ENCODE results near the gene SLC35A4. TPM values are rescaled to one million over a fixed set of nuclear protein-coding genes. Genes with fewer than 3 reads are reported as not detected.
"Not testable (repeated sequence)": the region's sequence is repeated elsewhere in the genome, so short reads cannot be mapped to it uniquely, and the experiment has no call there.

Gene SLC35A4
- total RNA-seq, 1 experiment from 2014 or later: 91.3 TPM

GRCh38 chr5:140598836-140599235, 34.2 kb downstream of the SLC35A4 start:
- Histone ChIP-seq H3K27me3 (replicated peaks; ENCODE audit: control insufficient read depth, insufficient read depth, low read length) (no peaks in the 10 kb centered on the region), H3K4me3 (ENCODE audit: low read depth, low read length) (no peak overlapping the region), H3K4me1 (no peaks in the 10 kb centered on the region), H3K36me3 (ENCODE audit: control insufficient read depth, insufficient read depth, low read length) (no peaks in the 10 kb centered on the region), H3K9me3 (no peaks in the 10 kb centered on the region)
- intact Hi-C loops (cut with micrococcal nuclease; ENCODE audit: unreplicated experiment): no loop called here
- Mint-ChIP-seq H3K4me1 (ENCODE audit: low read depth, unreplicated experiment) (no peaks in the 10 kb centered on the region), H3K4me3 (ENCODE audit: unreplicated experiment) (no peak overlapping the region), H3K36me3 (ENCODE audit: insufficient read depth, unreplicated experiment) (peaks cover 4% of the 10 kb centered on the region), H3K27ac (ENCODE audit: unreplicated experiment) (no peak overlapping the region), H3K9me3 (ENCODE audit: unreplicated experiment) (no peaks in the 10 kb centered on the region), H3K27me3 (ENCODE audit: insufficient read depth, unreplicated experiment) (no peaks in the 10 kb centered on the region)
- TF ChIP-seq, protein P1, sequence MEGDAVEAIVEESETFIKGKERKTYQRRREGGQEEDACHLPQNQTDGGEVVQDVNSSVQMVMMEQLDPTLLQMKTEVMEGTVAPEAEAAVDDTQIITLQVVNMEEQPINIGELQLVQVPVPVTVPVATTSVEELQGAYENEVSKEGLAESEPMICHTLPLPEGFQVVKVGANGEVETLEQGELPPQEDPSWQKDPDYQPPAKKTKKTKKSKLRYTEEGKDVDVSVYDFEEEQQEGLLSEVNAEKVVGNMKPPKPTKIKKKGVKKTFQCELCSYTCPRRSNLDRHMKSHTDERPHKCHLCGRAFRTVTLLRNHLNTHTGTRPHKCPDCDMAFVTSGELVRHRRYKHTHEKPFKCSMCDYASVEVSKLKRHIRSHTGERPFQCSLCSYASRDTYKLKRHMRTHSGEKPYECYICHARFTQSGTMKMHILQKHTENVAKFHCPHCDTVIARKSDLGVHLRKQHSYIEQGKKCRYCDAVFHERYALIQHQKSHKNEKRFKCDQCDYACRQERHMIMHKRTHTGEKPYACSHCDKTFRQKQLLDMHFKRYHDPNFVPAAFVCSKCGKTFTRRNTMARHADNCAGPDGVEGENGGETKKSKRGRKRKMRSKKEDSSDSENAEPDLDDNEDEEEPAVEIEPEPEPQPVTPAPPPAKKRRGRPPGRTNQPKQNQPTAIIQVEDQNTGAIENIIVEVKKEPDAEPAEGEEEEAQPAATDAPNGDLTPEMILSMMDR (IDR thresholded peaks at IDR 0.05; ENCODE audit: insufficient read depth in 1 of 2, low read depth in 1 of 2, low read length in 1 of 2, severe bottlenecking in 1 of 2, unreplicated experiment in 1 of 2): no peak
- ChIA-PET CTCF (no interaction called here), POLR2A (no interaction called here)
- DNase-seq: no peak
- no TSS peak for BruUV-seq (replicated peaks)

GRCh38 chr5:140600096-140600495, 35.5 kb downstream of the SLC35A4 start:
- Mint-ChIP-seq H3K36me3 (ENCODE audit: insufficient read depth, unreplicated experiment) (peaks cover 4% of the 10 kb centered on the region), H3K27me3 (ENCODE audit: insufficient read depth, unreplicated experiment) (no peaks in the 10 kb centered on the region), H3K27ac (ENCODE audit: unreplicated experiment) (no peak overlapping the region), H3K4me3 (ENCODE audit: unreplicated experiment) (no peak overlapping the region), H3K9me3 (ENCODE audit: unreplicated experiment) (no peaks in the 10 kb centered on the region), H3K4me1 (ENCODE audit: low read depth, unreplicated experiment) (no peaks in the 10 kb centered on the region)
- no TSS peak for BruUV-seq (replicated peaks)
- H3K27me3 ChIP-seq (replicated peaks; ENCODE audit: control insufficient read depth, insufficient read depth, low read length): no peaks in the 10 kb centered on the region
- TF ChIP-seq, protein P1 (IDR thresholded peaks at IDR 0.05; ENCODE audit: insufficient read depth in 1 of 2, low read depth in 1 of 2, low read length in 1 of 2, severe bottlenecking in 1 of 2, unreplicated experiment in 1 of 2): no peak
- CTCF ChIA-PET: no interaction called here
- no peaks in the 10 kb centered on the region for H3K36me3 ChIP-seq (ENCODE audit: control insufficient read depth, insufficient read depth, low read length)
- DNase-seq: no peak
- POLR2A ChIA-PET: no interaction called here
- H3K4me3 ChIP-seq (ENCODE audit: low read depth, low read length): no peak overlapping the region
- H3K4me1 ChIP-seq: no peaks in the 10 kb centered on the region
- no peaks in the 10 kb centered on the region for H3K9me3 ChIP-seq
- intact Hi-C loops (cut with micrococcal nuclease; ENCODE audit: unreplicated experiment): no loop called here

DNA sequence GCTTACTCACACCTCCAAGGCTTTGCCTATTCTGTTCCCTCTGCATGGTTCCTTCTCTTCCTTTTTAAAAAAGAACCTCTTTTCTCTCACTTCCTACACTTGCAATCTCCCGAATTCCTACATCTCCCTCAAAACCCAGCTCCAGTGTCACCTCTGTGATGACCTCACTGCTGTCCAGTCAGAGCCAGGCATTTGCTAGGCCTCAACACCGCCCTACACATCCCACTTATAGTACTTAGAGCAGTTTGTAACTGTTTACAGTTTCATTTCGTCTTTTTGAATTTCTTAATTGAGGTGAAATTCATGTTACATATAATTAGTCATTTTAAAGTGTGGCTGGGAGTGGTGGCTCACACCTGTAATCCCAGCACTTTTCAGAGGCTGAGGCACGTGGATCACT, 37.5 kb downstream of the SLC35A4 start:
- no TSS peak for BruUV-seq (replicated peaks)
- Histone ChIP-seq H3K4me3 (ENCODE audit: low read depth, low read length) (no peak overlapping the region), H3K36me3 (ENCODE audit: control insufficient read depth, insufficient read depth, low read length) (no peaks in the 10 kb centered on the region), H3K4me1 (no peaks in the 10 kb centered on the region), H3K27me3 (replicated peaks; ENCODE audit: control insufficient read depth, insufficient read depth, low read length) (no peaks in the 10 kb centered on the region), H3K9me3 (no peaks in the 10 kb centered on the region)
- ChIA-PET CTCF (no interaction called here), POLR2A (no interaction called here)
- TF ChIP-seq, protein P1 (IDR thresholded peaks at IDR 0.05; ENCODE audit: insufficient read depth in 1 of 2, low read depth in 1 of 2, low read length in 1 of 2, severe bottlenecking in 1 of 2, unreplicated experiment in 1 of 2): no peak
- H3K4me3 Mint-ChIP-seq (ENCODE audit: unreplicated experiment): no peak overlapping the region
- no peak overlapping the region for H3K27ac Mint-ChIP-seq (ENCODE audit: unreplicated experiment)
- peaks cover 4% of the 10 kb centered on the region for H3K36me3 Mint-ChIP-seq (ENCODE audit: insufficient read depth, unreplicated experiment)
- H3K27me3 Mint-ChIP-seq (ENCODE audit: insufficient read depth, unreplicated experiment): no peaks in the 10 kb centered on the region
- intact Hi-C loops (cut with micrococcal nuclease; ENCODE audit: unreplicated experiment): no loop called here
- no peaks in the 10 kb centered on the region for H3K9me3 Mint-ChIP-seq (ENCODE audit: unreplicated experiment)
- DNase-seq: no peak
- no peaks in the 10 kb centered on the region for H3K4me1 Mint-ChIP-seq (ENCODE audit: low read depth, unreplicated experiment)

DNA sequence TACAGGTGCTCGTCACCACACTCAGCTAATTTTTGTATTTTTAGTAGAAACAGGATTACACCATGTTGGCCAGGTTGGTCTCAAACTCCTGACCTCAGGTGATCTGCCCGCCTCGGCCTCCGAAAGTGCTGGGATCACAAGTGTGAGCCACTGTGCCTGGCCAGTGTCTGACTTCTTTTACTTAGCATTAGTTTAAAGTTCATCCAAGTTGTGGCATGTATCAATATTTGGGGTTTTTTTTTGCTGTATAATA, 38.7 kb downstream of the SLC35A4 start:
- H3K9me3 ChIP-seq; POLR2A ChIA-PET; H3K27me3 ChIP-seq (replicated peaks; ENCODE audit: control insufficient read depth, insufficient read depth, low read length); BruUV-seq (replicated peaks); H3K9me3 Mint-ChIP-seq (ENCODE audit: unreplicated experiment); CTCF ChIA-PET; intact Hi-C loops (cut with micrococcal nuclease; ENCODE audit: unreplicated experiment); H3K4me1 Mint-ChIP-seq (ENCODE audit: low read depth, unreplicated experiment); H3K27me3 Mint-ChIP-seq (ENCODE audit: insufficient read depth, unreplicated experiment); H3K36me3 ChIP-seq (ENCODE audit: control insufficient read depth, insufficient read depth, low read length); H3K4me1 ChIP-seq; H3K36me3 Mint-ChIP-seq (ENCODE audit: insufficient read depth, unreplicated experiment); H3K4me3 Mint-ChIP-seq (ENCODE audit: unreplicated experiment); DNase-seq; H3K4me3 ChIP-seq (ENCODE audit: low read depth, low read length); H3K27ac Mint-ChIP-seq (ENCODE audit: unreplicated experiment): not testable (repeated sequence)
